ENCODE measurements around the gene BCL3.

The BCL3 gene

GRCh38 chr19:44722131-44723121 lies 26.1 kb upstream of the BCL3 start:
- no peak overlapping the region for H3K4me2 ChIP-seq (ENCODE audit: low read length)
- H2AFZ ChIP-seq (ENCODE audit: low read length), result no peak overlapping the region
- H3K27ac ChIP-seq (ENCODE audit: low read depth, low read length, poor library complexity, severe bottlenecking), result no peak overlapping the region
- H3K4me1 ChIP-seq (ENCODE audit: insufficient read depth, low read length, severe bottlenecking), result peaks cover 7% of the 10 kb centered on the region
- H3K9me2 ChIP-seq (ENCODE audit: low read depth, low read length), result no peaks in the 10 kb centered on the region
- no peak overlapping the region for H3K9ac ChIP-seq (ENCODE audit: low read length)
- H3F3A ChIP-seq (ENCODE audit: insufficient read depth, low read length), result no peaks in the 10 kb centered on the region
- no peaks in the 10 kb centered on the region for H3K79me2 ChIP-seq (ENCODE audit: insufficient read depth, low read length)
- H3K9me3 ChIP-seq (ENCODE audit: low read length), result no peaks in the 10 kb centered on the region
- no peaks in the 10 kb centered on the region for H3K27me3 ChIP-seq (ENCODE audit: insufficient read depth, low read length)
- TF ChIP-seq EZH2 (IDR thresholded peaks at IDR 0.05; ENCODE audit: borderline replicate concordance, low read length), result no peak
- TF ChIP-seq CTCF (IDR thresholded peaks at IDR 0.05; ENCODE audit: low read length), result no peak
- no peak overlapping the region for H3K4me3 ChIP-seq (ENCODE audit: low read depth, low read length, poor library complexity, severe bottlenecking)
- H4K20me1 ChIP-seq (ENCODE audit: insufficient read depth, low read length), result no peaks in the 10 kb centered on the region
- H3K36me3 ChIP-seq (ENCODE audit: insufficient read depth, low read length), result no peaks in the 10 kb centered on the region

- Histone ChIP-seq H3K4me3 (ENCODE audit: low read depth, low read length, poor library complexity, severe bottlenecking) (no peak overlapping the region), H3K4me2 (ENCODE audit: low read length) (no peak overlapping the region)
Measured at GRCh38 chr19:44723299-44723951, 25.1 kb upstream of the BCL3 start.

GRCh38 chr19:44723952-44724319 lies 24.6 kb upstream of the BCL3 start:
- H3K27ac ChIP-seq (ENCODE audit: low read depth, low read length, poor library complexity, severe bottlenecking), result no peak overlapping the region
- H3K4me1 ChIP-seq (ENCODE audit: insufficient read depth, low read length, severe bottlenecking), result peaks cover 12% of the 10 kb centered on the region
- TF ChIP-seq CTCF (IDR thresholded peaks at IDR 0.05; ENCODE audit: low read length) (peak; percentile 97), EZH2 (IDR thresholded peaks at IDR 0.05; ENCODE audit: borderline replicate concordance, low read length) (no peak)
- H3K79me2 ChIP-seq (ENCODE audit: insufficient read depth, low read length), result no peaks in the 10 kb centered on the region
- no peak overlapping the region for H3K9ac ChIP-seq (ENCODE audit: low read length)
- H3K9me2 ChIP-seq (ENCODE audit: low read depth, low read length), result no peaks in the 10 kb centered on the region
- no peaks in the 10 kb centered on the region for H3K9me3 ChIP-seq (ENCODE audit: low read length)
- no peaks in the 10 kb centered on the region for H3K36me3 ChIP-seq (ENCODE audit: insufficient read depth, low read length)
- no peak overlapping the region for H2AFZ ChIP-seq (ENCODE audit: low read length)
- no peaks in the 10 kb centered on the region for H3K27me3 ChIP-seq (ENCODE audit: insufficient read depth, low read length)
- no peak overlapping the region for H3K4me2 ChIP-seq (ENCODE audit: low read length)
- H4K20me1 ChIP-seq (ENCODE audit: insufficient read depth, low read length), result no peaks in the 10 kb centered on the region
- no peaks in the 10 kb centered on the region for H3F3A ChIP-seq (ENCODE audit: insufficient read depth, low read length)
- H3K4me3 ChIP-seq (ENCODE audit: low read depth, low read length, poor library complexity, severe bottlenecking), result no peak overlapping the region

More at GRCh38 chr19:44723299-44723951, 25.1 kb upstream of the BCL3 start:
- H3K9me3 ChIP-seq (ENCODE audit: low read length), result no peaks in the 10 kb centered on the region
- no peaks in the 10 kb centered on the region for H3K79me2 ChIP-seq (ENCODE audit: insufficient read depth, low read length)
- H3K4me1 ChIP-seq (ENCODE audit: insufficient read depth, low read length, severe bottlenecking), result peaks cover 12% of the 10 kb centered on the region
- no peaks in the 10 kb centered on the region for H3K9me2 ChIP-seq (ENCODE audit: low read depth, low read length)
- no peak overlapping the region for H2AFZ ChIP-seq (ENCODE audit: low read length)
- H3K36me3 ChIP-seq (ENCODE audit: insufficient read depth, low read length), result no peaks in the 10 kb centered on the region
- H3K27ac ChIP-seq (ENCODE audit: low read depth, low read length, poor library complexity, severe bottlenecking), result no peak overlapping the region
- no peaks in the 10 kb centered on the region for H3F3A ChIP-seq (ENCODE audit: insufficient read depth, low read length)
- TF ChIP-seq CTCF (IDR thresholded peaks at IDR 0.05; ENCODE audit: low read length) (no peak), EZH2 (IDR thresholded peaks at IDR 0.05; ENCODE audit: borderline replicate concordance, low read length) (no peak)
- no peaks in the 10 kb centered on the region for H3K27me3 ChIP-seq (ENCODE audit: insufficient read depth, low read length)
- H4K20me1 ChIP-seq (ENCODE audit: insufficient read depth, low read length), result no peaks in the 10 kb centered on the region
- no peak overlapping the region for H3K9ac ChIP-seq (ENCODE audit: low read length)
